HepG2 (cell line): ENCODE results near the gene PTTG1. TPM values are rescaled to one million over a fixed set of nuclear protein-coding genes. Genes with fewer than 3 reads are reported as not detected.
A peak's percentile ranks its signal among the peaks of the same experiment; 100 is the strongest.

ENCODE experiments used
- ATF7-NPFF ChIP-seq: sonication (generic); formaldehyde crosslinking; IDR thresholded peaks from 2 replicates; pipeline ENCODE4 v1.8.1; 2023; ENCODE audit warnings: mild to moderate bottlenecking, low read depth, missing genetic modification reagents, moderate library complexity
- CC2D1A ChIP-seq: sonication (generic); formaldehyde crosslinking; IDR thresholded peaks from 2 replicates; pipeline ENCODE4 v1.8.1; 2023; ENCODE audit warnings: mild to moderate bottlenecking, missing genetic modification reagents
- GATAD2A ChIP-seq: IDR thresholded peaks from 2 replicates; pipeline ENCODE4 v1.6.1; 2016
- JUND ChIP-seq: sonication (generic); formaldehyde crosslinking; IDR thresholded peaks from 2 replicates; pipeline ENCODE4 v1.8.0; 2022; ENCODE audit warnings: mild to moderate bottlenecking, missing genetic modification reagents
- MED8 ChIP-seq: sonication (generic); formaldehyde crosslinking; IDR thresholded peaks from 2 replicates; pipeline ENCODE4 v1.8.1; 2023; ENCODE audit warnings: mild to moderate bottlenecking, missing genetic modification reagents; ENCODE audit not compliant: insufficient replicate concordance
- NR2F1 ChIP-seq, 2 experiments: fragments of 450-650 bp in 1 of 2; formaldehyde crosslinking in 1 of 2; IDR thresholded peaks; 2 replicates each; pipeline versions ENCODE4 v1.5.0 to v1.6.1; 2016 to 2020; ENCODE audit warnings: mild to moderate bottlenecking in 1 of 2, missing compliant biosample characterization in 1 of 2, missing genetic modification reagents in 1 of 2, moderate library complexity in 1 of 2
- RAD21 ChIP-seq: fragments of 450-650 bp; formaldehyde crosslinking; IDR thresholded peaks from 2 replicates; pipeline ENCODE4 v1.5.0; 2020; ENCODE audit warnings: mild to moderate bottlenecking
- RFXAP ChIP-seq: sonication (generic); formaldehyde crosslinking; IDR thresholded peaks from 2 replicates; pipeline ENCODE4 v1.4.0; 2020; ENCODE audit warnings: missing genetic modification reagents, borderline replicate concordance
- SETDB1 ChIP-seq: sonication (generic); formaldehyde crosslinking; IDR thresholded peaks from 2 replicates; pipeline ENCODE4 v1.5.1; 2020; ENCODE audit warnings: missing genetic modification reagents, mild to moderate bottlenecking, borderline replicate concordance
- SOX13 ChIP-seq, 3 experiments: fragments of 450-650 bp in 1 of 3; sonication (generic) in 1 of 3; formaldehyde crosslinking in 1 of 3; IDR thresholded peaks in 2 of 3; conservative IDR thresholded peaks in 1 of 3; 2 replicates each; pipeline versions ENCODE4 v1.5.0 to v1.6.1; 2016 to 2020; ENCODE audit warnings: antibody characterized with exemption in 1 of 3, mild to moderate bottlenecking in 1 of 3, missing compliant biosample characterization in 1 of 3, missing genetic modification reagents in 1 of 3, moderate library complexity in 1 of 3
- ZNF12 ChIP-seq: sonication (generic); formaldehyde crosslinking; IDR thresholded peaks from 2 replicates; pipeline ENCODE4 v1.5.0; 2020; ENCODE audit warnings: missing genetic modification reagents
- ZNF451 ChIP-seq: sonication (generic); formaldehyde crosslinking; IDR thresholded peaks from 2 replicates; pipeline ENCODE4 v1.5.0; 2020; ENCODE audit warnings: mild to moderate bottlenecking, missing genetic modification reagents
- ZNF496 ChIP-seq: sonication (generic); formaldehyde crosslinking; IDR thresholded peaks from 2 replicates; pipeline ENCODE4 v1.8.1; 2023; ENCODE audit warnings: mild to moderate bottlenecking, moderate library complexity, missing genetic modification reagents; ENCODE audit not compliant: insufficient replicate concordance
- ZNF607 ChIP-seq: sonication (generic); formaldehyde crosslinking; IDR thresholded peaks from 2 replicates; pipeline ENCODE4 v1.5.1; 2020; ENCODE audit warnings: missing genetic modification reagents, mild to moderate bottlenecking, borderline replicate concordance
- ZNF720 ChIP-seq: sonication (generic); formaldehyde crosslinking; IDR thresholded peaks from 2 replicates; pipeline ENCODE4 v1.4.0; 2020; ENCODE audit warnings: missing genetic modification reagents
- polyA plus RNA-seq, 8 experiments: library from polyadenylated mRNA; depleted of rRNA in 3 of 8; stranded (reverse) in 7 of 8; unstranded in 1 of 8; fragments of >200 nt; fragmentation: Illumina TruSeq in 4 of 8; extraction: Trizol in 4 of 8; gene quantifications; 2 replicates each; pipeline versions ENCODE4 v1.2.1 to v1.2.3, GENCODE V29; 2011 to 2016; ENCODE audit warnings: low read depth in 4 of 8, missing spikeins in 1 of 8, mixed read lengths in 1 of 8; ENCODE audit not compliant: insufficient read depth in 1 of 8
- total RNA-seq, 5 experiments: library from RNA; depleted of rRNA; stranded (reverse); fragments of >200 nt; fragmentation: Illumina TruSeq; extraction: Trizol; gene quantifications; 2 replicates each; pipeline ENCODE4 v1.2.3, GENCODE V29; 2016; ENCODE audit warnings: low read depth in 1 of 5
- TF ChIP-seq, protein P1 (sequence below), 2 experiments: fragments of 450-650 bp in 1 of 2; sonication (generic) in 1 of 2; formaldehyde crosslinking; IDR thresholded peaks; 2 replicates each; pipeline versions ENCODE4 v1.5.0 to v1.8.0; 2020 to 2022; ENCODE audit warnings: mild to moderate bottlenecking in 1 of 2, missing genetic modification reagents in 1 of 2
- TF ChIP-seq, protein P2 (sequence below): sonication (generic); formaldehyde crosslinking; IDR thresholded peaks from 2 replicates; pipeline ENCODE4 v1.4.0; 2020; ENCODE audit warnings: missing genetic modification reagents

The PTTG1 gene
- total and polyA plus RNA-seq, 2 of the 13 experiments (the other 11 are each of a cell fraction or from before 2014, with no cell fraction given) = 102 to 161 TPM

- peak; percentile 21; the same call in 1 of the 2 replicates for TF ChIP-seq RAD21 (CRISPR knock-in tag)
- TF ChIP-seq ATF7-NPFF (CRISPR knock-in tag) = peak; percentile 83
- TF ChIP-seq, protein P1, sequence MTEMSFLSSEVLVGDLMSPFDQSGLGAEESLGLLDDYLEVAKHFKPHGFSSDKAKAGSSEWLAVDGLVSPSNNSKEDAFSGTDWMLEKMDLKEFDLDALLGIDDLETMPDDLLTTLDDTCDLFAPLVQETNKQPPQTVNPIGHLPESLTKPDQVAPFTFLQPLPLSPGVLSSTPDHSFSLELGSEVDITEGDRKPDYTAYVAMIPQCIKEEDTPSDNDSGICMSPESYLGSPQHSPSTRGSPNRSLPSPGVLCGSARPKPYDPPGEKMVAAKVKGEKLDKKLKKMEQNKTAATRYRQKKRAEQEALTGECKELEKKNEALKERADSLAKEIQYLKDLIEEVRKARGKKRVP (CRISPR knock-in tag; IDR thresholded peaks at IDR 0.05) = peak in 1 of 2 experiments; percentile 78; a peak in 1 of 4 replicates
- TF ChIP-seq CC2D1A (CRISPR knock-in tag) = no peak
- TF ChIP-seq, protein P2, sequence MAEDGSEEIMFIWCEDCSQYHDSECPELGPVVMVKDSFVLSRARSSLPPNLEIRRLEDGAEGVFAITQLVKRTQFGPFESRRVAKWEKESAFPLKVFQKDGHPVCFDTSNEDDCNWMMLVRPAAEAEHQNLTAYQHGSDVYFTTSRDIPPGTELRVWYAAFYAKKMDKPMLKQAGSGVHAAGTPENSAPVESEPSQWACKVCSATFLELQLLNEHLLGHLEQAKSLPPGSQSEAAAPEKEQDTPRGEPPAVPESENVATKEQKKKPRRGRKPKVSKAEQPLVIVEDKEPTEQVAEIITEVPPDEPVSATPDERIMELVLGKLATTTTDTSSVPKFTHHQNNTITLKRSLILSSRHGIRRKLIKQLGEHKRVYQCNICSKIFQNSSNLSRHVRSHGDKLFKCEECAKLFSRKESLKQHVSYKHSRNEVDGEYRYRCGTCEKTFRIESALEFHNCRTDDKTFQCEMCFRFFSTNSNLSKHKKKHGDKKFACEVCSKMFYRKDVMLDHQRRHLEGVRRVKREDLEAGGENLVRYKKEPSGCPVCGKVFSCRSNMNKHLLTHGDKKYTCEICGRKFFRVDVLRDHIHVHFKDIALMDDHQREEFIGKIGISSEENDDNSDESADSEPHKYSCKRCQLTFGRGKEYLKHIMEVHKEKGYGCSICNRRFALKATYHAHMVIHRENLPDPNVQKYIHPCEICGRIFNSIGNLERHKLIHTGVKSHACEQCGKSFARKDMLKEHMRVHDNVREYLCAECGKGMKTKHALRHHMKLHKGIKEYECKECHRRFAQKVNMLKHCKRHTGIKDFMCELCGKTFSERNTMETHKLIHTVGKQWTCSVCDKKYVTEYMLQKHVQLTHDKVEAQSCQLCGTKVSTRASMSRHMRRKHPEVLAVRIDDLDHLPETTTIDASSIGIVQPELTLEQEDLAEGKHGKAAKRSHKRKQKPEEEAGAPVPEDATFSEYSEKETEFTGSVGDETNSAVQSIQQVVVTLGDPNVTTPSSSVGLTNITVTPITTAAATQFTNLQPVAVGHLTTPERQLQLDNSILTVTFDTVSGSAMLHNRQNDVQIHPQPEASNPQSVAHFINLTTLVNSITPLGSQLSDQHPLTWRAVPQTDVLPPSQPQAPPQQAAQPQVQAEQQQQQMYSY (CRISPR knock-in tag) = peak; percentile 57
- TF ChIP-seq ZNF607 (CRISPR knock-in tag) = no peak; the same call in 1 of the 2 replicates
- no peak for TF ChIP-seq SETDB1 (CRISPR knock-in tag)
- peak; percentile 72; the same call in 1 of the 2 replicates for TF ChIP-seq ZNF451 (CRISPR knock-in tag)
- TF ChIP-seq ZNF720 = no peak
- 0 out of 2 replicates have a peak, but pooled peaks have one; percentile 28 for TF ChIP-seq JUND (CRISPR knock-in tag)
- TF ChIP-seq NR2F1 (CRISPR knock-in tag; IDR thresholded peaks at IDR 0.05) = 0 out of 4 replicates have a peak, but pooled peaks of 1 of the 2 experiments have one; percentile 28
- TF ChIP-seq MED8 (CRISPR knock-in tag) = peak; percentile 85
- peak; percentile 72; the same call in 1 of the 2 replicates for TF ChIP-seq RFXAP (CRISPR knock-in tag)
- TF ChIP-seq GATAD2A (CRISPR knock-in tag) = peak; percentile 80
- TF ChIP-seq ZNF496 (CRISPR knock-in tag) = no peak
- 0 out of 2 replicates have a peak, but pooled peaks have one; percentile 76 for TF ChIP-seq ZNF12
- peak; percentile 94 for TF ChIP-seq SOX13 (IDR thresholded peaks at IDR 0.05)
- peak in 1 of 2 experiments; percentile 96; a peak in 2 of 4 replicates for TF ChIP-seq SOX13 (CRISPR knock-in tag; conservative IDR thresholded peaks at IDR 0.05 in 1 of 2, IDR thresholded peaks at IDR 0.05 in 1 of 2)
Observed at GRCh38 chr5:160467555-160468362, 46.1 kb downstream of the PTTG1 start (continued).
